Measurements from ENCODE around the gene KRT3.

The KRT3 gene

GRCh38 chr12:52838609-52839435 is 42.9 kb upstream of the KRT3 start:
- TF ChIP-seq SCRT2 (tag by site-specific recombination; IDR thresholded peaks at IDR 0.05) = peak; percentile 65
- 0 out of 2 replicates have a peak, but pooled peaks have one; percentile 16 for TF ChIP-seq ZNF449 (tag by site-specific recombination; IDR thresholded peaks at IDR 0.05)
- TF ChIP-seq ZIC2 (tag by site-specific recombination; IDR thresholded peaks at IDR 0.05) = peak; percentile 82
- peak; percentile 63 for TF ChIP-seq ZBTB17 (tag by site-specific recombination; IDR thresholded peaks at IDR 0.05)
- peak; percentile 73 for TF ChIP-seq EGR2 (tag by site-specific recombination; IDR thresholded peaks at IDR 0.05; ENCODE audit: low read depth)
- no peak for TF ChIP-seq ZNF416 (tag by site-specific recombination; IDR thresholded peaks at IDR 0.05)
- TF ChIP-seq ZNF626 (tag by site-specific recombination; IDR thresholded peaks at IDR 0.05) = no peak
- no peak for TF ChIP-seq ZNF521 (tag by site-specific recombination; IDR thresholded peaks at IDR 0.05)
- TF ChIP-seq ZBTB6 (tag by site-specific recombination; IDR thresholded peaks at IDR 0.05) = peak; percentile 61; the same call in 1 of the 2 replicates
- TF ChIP-seq ZNF600 (tag by site-specific recombination; IDR thresholded peaks at IDR 0.05) = peak; percentile 69
- TF ChIP-seq ZFHX2 (tag by site-specific recombination; conservative IDR thresholded peaks at IDR 0.05) = peak; percentile 80
- TF ChIP-seq ZNF423 (tag by site-specific recombination; IDR thresholded peaks at IDR 0.05) = no peak
- no peak for TF ChIP-seq ZNF707 (tag by site-specific recombination; IDR thresholded peaks at IDR 0.05)
- CTCF ChIA-PET = interaction anchor here (0.5 to 2.2 kb wide), 6 partner anchors 27 to 699 kb away, joined by 3 to 6 read pairs (median 4); no protein-coding TSS in a partner anchor
- POLR2A ChIA-PET = no interaction called here
- no peaks in the 10 kb centered on the region for H3K36me3 ChIP-seq (ENCODE audit: control insufficient read depth in 2 of 2, insufficient read depth in 1 of 2, low read length in 2 of 2)
- H3K9me3 ChIP-seq (ENCODE audit: control insufficient read depth, insufficient read depth, low read depth, low read length) = no peaks in the 10 kb centered on the region
- H3K27ac ChIP-seq (ENCODE audit: extremely low read depth, low read depth, low read length) = no peak overlapping the region
- H3K4me1 ChIP-seq (ENCODE audit: control insufficient read depth, insufficient read depth, low read length) = no peaks in the 10 kb centered on the region
- no peak overlapping the region for H3K4me3 ChIP-seq (ENCODE audit: low read depth, low read length)

GRCh38 chr12:52837781-52838608 is 42.1 kb upstream of the KRT3 start:
- Histone ChIP-seq H3K4me1 (ENCODE audit: control insufficient read depth, insufficient read depth, low read length) (no peaks in the 10 kb centered on the region), H3K4me3 (ENCODE audit: low read depth, low read length) (no peak overlapping the region), H3K9me3 (ENCODE audit: control insufficient read depth, insufficient read depth, low read depth, low read length) (no peaks in the 10 kb centered on the region), H3K36me3 (ENCODE audit: control insufficient read depth in 2 of 2, insufficient read depth in 1 of 2, low read length in 2 of 2) (no peaks in the 10 kb centered on the region), H3K27ac (ENCODE audit: extremely low read depth, low read depth, low read length) (no peak overlapping the region)
- CTCF ChIA-PET = interaction anchor here (0.5 to 2.2 kb wide), 7 partner anchors 28 to 698 kb away, joined by 3 to 6 read pairs (median 4); no protein-coding TSS in a partner anchor
- POLR2A ChIA-PET = interaction anchor here (0.6 kb wide), 1 partner anchor 153 kb away, joined by 3 read pairs; no protein-coding TSS in a partner anchor
- peak; percentile 84 for TF ChIP-seq GLIS1 (tag by site-specific recombination; IDR thresholded peaks at IDR 0.05)
- TF ChIP-seq ZBTB8A (tag by site-specific recombination; IDR thresholded peaks at IDR 0.05) = no peak
- TF ChIP-seq ZNF701 (tag by site-specific recombination; IDR thresholded peaks at IDR 0.05) = no peak
- TF ChIP-seq ZNF654 (tag by site-specific recombination; IDR thresholded peaks at IDR 0.05; ENCODE audit: low read depth) = no peak
- TF ChIP-seq ZNF626 (tag by site-specific recombination; IDR thresholded peaks at IDR 0.05) = no peak
- peak; percentile 80 for TF ChIP-seq REST (tag by site-specific recombination; IDR thresholded peaks at IDR 0.05)
- no peak for TF ChIP-seq ZNF768 (tag by site-specific recombination; IDR thresholded peaks at IDR 0.05)
- TF ChIP-seq ZBTB49 (tag by site-specific recombination; IDR thresholded peaks at IDR 0.05; ENCODE audit: low read depth) = no peak
- TF ChIP-seq KLF7 (tag by site-specific recombination; IDR thresholded peaks at IDR 0.05; ENCODE audit: borderline replicate concordance) = no peak
- TF ChIP-seq ZNF174 (tag by site-specific recombination; IDR thresholded peaks at IDR 0.05) = no peak
- TF ChIP-seq SCRT1 (tag by site-specific recombination; IDR thresholded peaks at IDR 0.05; ENCODE audit: borderline replicate concordance) = peak; percentile 89
- no peak for TF ChIP-seq ZBTB21 (tag by site-specific recombination; IDR thresholded peaks at IDR 0.05)
- peak; percentile 96 for TF ChIP-seq SCRT2 (tag by site-specific recombination; IDR thresholded peaks at IDR 0.05)
